Germinal center (tissue), 1 donor: ENCODE measurements around the gene SLC7A5.

ENCODE experiments used
- DNase-seq: peaks from one replicate; pipeline ENCODE4 v3.0.0; 2012; ENCODE audit warnings: mixed read lengths, low spot score

The SLC7A5 gene

GRCh38 chr16:87846705-87847466, 22.4 kb downstream of the SLC7A5 start:
- no peak for DNase-seq

- DNase-seq: no peak
Measured at GRCh38 chr16:87845807-87846619, 23.3 kb downstream of the SLC7A5 start.

GRCh38 chr16:87845213-87845612, 24.1 kb downstream of the SLC7A5 start:
- no peak for DNase-seq

GRCh38 chr16:87844809-87845208, 24.5 kb downstream of the SLC7A5 start:
- DNase-seq: no peak

- DNase-seq: no peak
Measured at GRCh38 chr16:87844120-87844733, 25.1 kb downstream of the SLC7A5 start.

- no peak for DNase-seq
Measured at GRCh38 chr16:87843678-87844105, 25.6 kb downstream of the SLC7A5 start.

GRCh38 chr16:87842209-87842869, 27.0 kb downstream of the SLC7A5 start:
- DNase-seq: no peak

- DNase-seq: no peak
Measured at GRCh38 chr16:87841340-87842208, 27.7 kb downstream of the SLC7A5 start.

GRCh38 chr16:87840271-87840978, 28.9 kb downstream of the SLC7A5 start:
- DNase-seq: no peak

GRCh38 chr16:87839542-87840270, 29.6 kb downstream of the SLC7A5 start:
- no peak for DNase-seq

GRCh38 chr16:87838643-87839541, 30.4 kb downstream of the SLC7A5 start:
- DNase-seq: no peak

- DNase-seq: no peak
Measured at GRCh38 chr16:87837627-87838289, 31.5 kb downstream of the SLC7A5 start.

- DNase-seq: no peak
Measured at GRCh38 chr16:87836844-87837581, 32.3 kb downstream of the SLC7A5 start.

- DNase-seq: no peak
Measured at GRCh38 chr16:87836346-87836843, 32.9 kb downstream of the SLC7A5 start.

- no peak for DNase-seq
Measured at GRCh38 chr16:87835882-87836331, 33.4 kb downstream of the SLC7A5 start.

- no peak for DNase-seq
Measured at GRCh38 chr16:87834668-87835473, 34.4 kb downstream of the SLC7A5 start.
